Left lobe of liver (tissue), 2 donors: ENCODE measurements around the gene KIF3A. TPM values are rescaled to one million over a fixed set of nuclear protein-coding genes. Genes with fewer than 3 reads are reported as not detected.

Experiments used
- ATAC-seq: fragments of 200-7000 bp; cut with Tn5 transposase; one replicate; pipeline ENCODE4 v1.9.1; 2020; ENCODE audit warnings: mild to moderate bottlenecking, moderate library complexity
- DNase-seq: peaks from one replicate; pipeline ENCODE4 v3.0.0-alpha.2; 2020; ENCODE audit warnings: low spot score
- total RNA-seq: library from RNA; stranded (reverse); gene quantifications from one replicate; pipeline ENCODE4 v1.2.1, GENCODE V29; 2021
- donor health status: DM: no; HTN: no; CAD: no; lungs with moderate emphysema.
- donor health status: DM: no; HTN: yes; CAD: no.

KIF3A gene
- 1.5 TPM for total RNA-seq

DNA sequence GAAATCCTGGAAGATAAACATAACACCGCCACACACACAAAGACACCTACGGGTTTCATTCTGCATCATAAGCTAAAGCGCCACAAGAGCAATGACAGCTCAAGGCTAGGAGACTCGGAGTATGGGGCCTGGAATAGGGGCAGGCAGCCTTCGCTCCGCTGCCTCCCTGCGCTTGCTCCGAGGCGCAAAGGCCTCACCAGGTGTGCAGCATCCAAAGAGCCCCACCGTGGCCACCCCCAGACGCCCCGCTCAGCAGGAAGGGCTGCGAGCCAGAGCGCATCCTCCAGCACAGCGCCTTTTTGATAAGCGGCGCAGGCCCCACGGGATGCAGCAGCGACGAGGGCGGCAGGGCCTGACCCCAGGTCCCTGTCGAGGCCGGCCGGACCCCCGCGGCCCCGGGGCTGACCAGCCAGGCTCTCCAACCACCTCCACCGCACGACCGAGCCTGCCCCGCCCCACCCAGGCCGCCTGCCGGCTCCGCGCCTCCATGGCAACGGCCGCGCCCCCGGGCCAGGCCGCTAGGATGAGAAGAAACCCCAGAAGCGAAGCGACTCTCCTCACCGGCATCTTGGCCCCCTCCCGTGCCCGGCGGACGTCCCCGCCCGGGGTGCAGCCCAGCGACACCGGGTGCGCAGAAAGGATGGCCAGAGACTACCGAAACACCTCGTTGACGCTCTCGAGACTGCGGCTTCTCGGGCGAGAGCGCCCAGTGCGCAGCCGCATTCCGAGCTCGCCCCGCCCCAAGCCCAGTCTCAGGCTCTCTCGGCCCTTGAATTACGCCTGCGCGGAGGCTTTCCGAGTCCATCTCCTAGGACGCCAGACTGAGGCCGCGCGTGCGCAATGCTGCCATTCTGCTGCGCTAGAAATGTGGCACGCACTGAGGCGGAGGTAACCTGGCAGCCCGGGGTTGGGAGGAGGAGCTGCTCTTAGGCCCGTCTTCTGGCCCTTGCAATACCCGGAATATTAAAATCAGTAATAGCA, at the start of gene KIF3A:
KIF3A (minus strand) TSS at position 694 of the 981 bp plus-strand sequence; CDS start at position 567, 127 bp downstream.
- DNase-seq = peak; percentile 99
- peak; percentile 98 for ATAC-seq

DNA sequence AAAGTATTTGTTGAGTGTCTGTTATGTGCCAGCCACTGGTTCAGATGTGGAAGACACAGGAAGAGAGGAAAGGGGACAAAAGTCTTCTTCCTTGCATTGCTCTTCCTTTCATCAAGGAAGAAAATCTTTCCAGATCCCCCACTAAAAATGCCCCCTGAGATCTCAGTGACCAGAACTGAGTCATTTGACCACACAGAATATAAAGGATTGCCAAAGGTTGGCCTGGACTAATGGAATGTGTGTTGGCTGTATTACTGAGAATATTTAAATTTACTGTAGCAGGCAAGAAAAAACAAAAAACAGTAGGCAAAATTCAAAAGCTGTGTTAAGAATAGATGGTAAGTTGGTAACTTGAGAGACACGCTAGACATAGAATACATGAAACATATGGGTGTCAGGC, 49.7 kb upstream of the KIF3A start:
- ATAC-seq (no peak), DNase-seq (no peak)

DNA sequence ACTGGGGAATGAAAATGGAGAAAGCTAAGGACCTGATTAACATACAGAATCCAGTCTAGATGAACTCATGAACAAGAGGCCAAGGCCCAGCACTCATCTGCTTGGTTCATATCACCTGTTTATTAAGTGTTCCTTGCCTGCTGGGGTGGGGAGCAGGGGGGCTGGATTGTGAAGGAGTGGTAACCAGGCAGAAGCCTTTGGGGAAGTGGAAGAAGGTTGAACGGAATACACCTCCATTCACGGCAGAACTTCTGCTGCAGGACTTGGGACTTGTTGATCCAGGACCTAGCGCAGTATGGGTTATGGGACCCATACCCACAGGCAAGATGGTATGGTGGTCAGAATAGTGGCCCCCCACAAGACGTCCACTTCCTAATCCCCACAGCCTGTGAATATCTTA, 48.5 kb upstream of the KIF3A start:
- no peak for DNase-seq
- ATAC-seq = no peak

DNA sequence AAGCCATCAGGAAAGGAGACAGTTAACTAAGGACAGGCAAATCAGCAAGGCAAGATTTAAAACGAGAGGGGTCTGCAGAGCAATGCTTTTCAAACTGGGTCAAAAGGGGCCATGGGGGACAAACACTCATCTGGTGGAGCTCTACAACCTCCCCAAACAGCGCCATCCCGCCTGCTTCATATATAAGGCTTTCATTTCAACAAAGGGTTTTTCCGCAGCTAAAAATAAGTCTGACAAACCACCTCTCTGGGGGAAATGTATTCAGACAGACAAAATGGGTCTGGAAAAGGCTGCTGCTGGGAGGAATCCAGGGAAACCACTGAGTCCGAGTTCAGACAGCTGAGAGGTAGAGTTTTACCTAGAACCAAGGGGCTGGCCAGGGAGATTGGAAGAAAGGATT, 48.0 kb upstream of the KIF3A start:
- ATAC-seq = no peak
- DNase-seq = no peak

DNA sequence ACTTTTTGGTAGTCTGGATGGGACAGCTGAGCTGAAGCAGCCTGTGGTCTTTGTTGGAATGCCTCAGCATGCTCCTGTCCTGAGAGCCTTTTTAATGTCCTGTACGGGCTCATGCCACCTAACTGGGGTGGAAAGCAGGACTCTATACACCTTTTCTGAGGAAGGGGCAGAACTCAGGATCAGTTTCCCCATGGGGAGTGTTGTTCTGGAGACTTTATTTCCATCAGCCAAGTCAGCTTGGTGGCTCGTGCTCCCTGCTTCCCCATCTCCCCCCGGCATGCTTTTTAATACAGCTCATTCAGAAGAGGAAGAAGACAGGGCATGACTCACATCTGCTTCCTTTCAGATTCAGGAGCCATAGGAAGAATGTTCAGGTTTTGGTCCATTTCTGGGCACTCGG, 44.8 kb upstream of the KIF3A start:
- DNase-seq (no peak), ATAC-seq (no peak)

DNA sequence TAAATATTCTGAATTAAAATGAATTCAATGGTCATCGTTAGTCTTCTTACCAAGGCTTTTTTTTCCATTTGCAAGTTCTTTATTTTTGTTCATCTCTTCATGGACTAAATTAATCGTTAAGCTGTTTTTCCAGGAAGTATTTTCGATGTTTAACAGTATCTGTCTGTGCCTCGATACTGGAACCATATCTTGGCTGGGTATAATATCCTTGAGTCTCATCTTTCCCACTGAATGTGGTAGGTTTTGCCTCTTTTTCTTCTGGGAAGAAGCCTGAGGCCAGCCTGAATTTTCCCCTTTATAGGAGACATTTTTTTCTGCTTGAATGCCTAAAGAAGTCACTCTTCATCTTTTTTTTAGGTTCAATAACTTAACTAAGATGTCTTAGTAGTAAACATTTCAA, 43.7 kb upstream of the KIF3A start:
- no peak for ATAC-seq
- no peak for DNase-seq

DNA sequence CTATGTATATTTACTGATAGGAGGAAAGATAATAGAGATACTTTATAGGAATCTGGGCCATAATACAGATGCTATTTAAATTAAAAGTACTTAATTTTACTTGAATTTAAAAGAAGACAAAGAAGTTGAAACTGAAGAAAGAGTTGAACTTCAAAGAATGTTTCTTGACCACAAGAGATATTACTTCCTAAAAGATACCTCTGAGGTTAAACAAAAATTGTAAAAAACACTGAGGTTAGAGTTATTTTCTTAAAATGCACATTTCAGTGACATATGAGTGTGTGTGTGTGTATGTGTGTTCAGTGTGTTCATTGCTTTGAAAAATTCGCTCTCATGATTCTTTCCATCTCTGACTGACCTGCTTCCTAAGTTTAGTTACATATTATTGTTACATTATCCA, 43.2 kb upstream of the KIF3A start:
- DNase-seq (no peak), ATAC-seq (no peak)

DNA sequence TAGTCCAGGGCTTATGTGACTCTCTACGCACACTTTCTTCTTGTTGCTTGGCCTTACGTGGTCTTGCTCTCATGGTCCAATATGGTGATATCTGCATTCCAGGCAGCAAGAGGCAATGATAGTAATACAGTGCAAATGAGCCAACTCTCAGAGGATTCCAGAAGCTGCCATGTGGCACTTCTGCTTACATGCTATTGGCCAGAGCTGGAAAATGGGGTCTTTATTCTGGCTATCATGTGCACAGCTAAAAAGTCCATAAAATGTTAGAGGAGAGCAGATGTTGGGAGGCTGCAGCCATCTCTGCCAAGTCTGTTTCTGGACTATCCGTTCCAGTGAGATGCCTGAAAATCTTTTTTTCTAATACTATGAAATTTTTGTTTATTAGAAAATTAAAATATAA, 42.6 kb upstream of the KIF3A start:
- DNase-seq (no peak), ATAC-seq (no peak)

DNA sequence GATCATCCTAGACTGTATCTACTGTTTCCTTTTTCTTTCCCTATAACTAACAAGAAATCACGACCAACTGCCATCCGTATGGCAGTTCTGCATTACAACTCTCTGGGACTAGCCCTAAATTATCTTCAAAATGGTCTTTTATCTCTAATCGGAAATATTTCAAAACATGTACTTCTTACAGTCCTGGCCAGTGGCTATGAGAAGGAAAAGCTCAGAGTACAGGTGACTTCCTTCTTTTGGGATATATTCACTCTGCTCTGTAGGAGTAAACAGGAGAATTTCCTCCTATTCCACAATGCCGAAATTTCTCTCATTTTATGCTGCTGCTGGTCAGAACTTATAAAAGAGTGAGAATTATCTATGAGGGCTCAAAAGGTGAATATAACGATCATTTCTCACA, 41.5 kb upstream of the KIF3A start:
- DNase-seq (no peak), ATAC-seq (no peak)

DNA sequence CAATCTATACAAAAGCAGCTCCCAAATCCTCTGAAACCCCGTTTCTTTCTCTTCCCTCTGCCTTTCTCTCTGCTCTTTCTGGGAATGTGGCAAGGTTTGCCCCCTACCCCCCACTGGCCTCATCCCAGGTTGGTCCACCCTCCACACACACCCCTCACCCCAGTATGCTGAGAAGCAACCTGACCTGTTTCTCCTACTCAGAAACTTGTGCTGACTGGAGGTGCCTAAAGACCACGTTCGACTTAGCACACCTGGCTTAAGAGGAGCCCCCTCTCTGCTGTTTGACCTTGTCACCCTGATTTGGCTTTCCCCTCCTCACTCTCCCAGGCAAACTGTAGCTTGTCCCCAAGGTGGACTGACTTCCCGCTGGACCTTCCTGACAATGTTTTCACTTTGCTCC, 40.8 kb upstream of the KIF3A start:
- ATAC-seq (no peak), DNase-seq (no peak)

DNA sequence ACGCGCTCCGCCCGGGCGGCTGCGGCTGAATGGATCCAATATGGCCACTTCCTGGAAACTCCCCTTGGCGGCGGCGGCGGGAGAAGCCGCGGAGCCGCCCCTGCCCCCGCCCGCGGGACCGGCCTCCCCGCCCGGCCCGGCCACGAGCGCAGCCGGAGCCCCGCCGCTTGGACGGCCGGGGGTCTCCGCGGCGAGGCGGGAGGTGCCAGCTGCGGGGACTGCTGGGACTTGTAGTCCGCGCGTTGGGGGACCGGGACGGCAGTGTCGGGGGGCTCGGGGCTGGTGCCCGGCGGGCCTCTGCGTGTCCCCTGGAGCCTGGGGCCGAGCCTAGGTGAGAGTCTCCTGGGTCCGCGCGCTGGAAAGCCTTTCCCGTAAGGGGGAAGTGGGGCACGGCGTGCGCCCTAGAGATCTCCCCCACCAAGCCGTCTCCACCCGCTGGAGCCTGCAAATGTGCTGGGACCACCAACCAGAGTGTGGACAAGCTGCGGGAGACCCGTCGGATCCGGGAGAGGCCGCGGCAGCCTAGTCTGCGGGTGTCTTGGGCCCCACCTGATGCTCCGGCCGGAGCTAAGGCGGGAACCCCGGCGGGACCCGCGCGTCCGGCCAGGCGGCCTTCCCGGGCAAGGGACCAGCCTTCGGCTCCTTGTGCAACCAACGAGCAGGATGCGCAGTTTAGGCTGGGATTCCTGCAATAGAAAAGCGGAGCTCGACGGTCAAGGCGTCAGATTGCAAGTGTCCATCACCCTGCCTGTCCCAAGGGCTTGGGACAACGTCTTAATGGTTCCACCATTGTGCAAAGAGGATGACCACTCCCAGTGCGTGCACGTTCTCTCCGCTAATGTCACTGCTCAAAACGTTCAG, 40.1 kb upstream of the KIF3A start, which contains the start of gene SEPTIN8:
SEPTIN8 (minus strand) TSS at position 31 of the 861 bp plus-strand sequence. CDS start 102 bp downstream, outside the sequence.
- DNase-seq (peak; percentile 61), ATAC-seq (peak; percentile 82)

DNA sequence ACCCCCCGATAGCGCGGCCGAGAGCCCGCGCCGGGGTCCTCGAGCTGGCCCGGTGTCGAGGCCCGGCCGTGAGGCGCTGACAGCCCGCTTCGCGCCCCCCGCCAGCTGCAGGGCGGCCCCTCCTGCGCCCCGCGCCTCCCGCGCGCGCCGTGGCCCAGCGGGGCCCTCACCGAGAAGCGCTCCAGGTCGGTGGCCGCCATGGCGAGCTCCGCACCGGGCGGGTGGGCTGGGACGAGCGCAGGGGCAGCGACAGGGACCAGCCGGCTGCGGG, 39.5 kb upstream of the KIF3A start:
- DNase-seq (no peak), ATAC-seq (no peak)

DNA sequence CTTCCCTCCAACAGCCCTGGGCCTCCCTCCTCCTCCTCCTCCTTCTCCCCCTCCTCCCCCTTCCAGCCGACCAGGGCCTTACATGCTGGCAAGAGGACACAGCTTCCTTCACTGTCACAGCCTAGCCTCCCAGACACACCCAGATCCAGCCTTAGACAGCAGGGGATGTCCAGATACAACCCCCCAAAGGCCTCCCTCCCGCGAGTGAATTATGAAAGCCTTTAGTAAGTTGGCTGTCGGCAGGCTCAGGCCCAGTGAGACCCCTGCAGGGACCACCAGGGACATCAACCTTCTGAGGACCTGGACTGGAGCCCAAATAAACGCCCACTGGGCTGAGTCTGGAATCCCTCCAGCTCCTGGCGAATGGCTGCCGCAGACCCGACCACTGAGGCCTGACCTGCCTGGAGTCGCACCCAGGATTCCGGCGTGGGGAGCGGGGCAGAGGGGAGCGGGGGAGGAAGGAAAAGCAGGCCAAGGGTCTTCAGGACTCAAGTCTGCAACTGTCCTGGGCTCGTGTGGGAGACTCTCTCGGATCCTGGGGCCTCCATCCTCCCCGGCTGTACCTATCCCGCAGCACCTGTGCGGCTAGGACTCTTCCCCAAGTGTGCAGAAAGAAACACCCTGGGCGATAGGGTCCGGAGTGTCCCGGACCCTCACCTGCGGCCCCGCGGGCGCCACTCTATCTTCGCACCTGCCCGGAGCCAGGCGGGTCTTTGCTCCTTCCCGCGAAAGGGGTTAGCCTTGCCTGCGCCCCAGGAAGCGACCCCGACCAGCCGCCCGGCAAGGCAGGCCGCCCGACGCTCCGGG, 39.0 kb upstream of the KIF3A start:
- no peak for DNase-seq
- peak; percentile 29 for ATAC-seq

DNA sequence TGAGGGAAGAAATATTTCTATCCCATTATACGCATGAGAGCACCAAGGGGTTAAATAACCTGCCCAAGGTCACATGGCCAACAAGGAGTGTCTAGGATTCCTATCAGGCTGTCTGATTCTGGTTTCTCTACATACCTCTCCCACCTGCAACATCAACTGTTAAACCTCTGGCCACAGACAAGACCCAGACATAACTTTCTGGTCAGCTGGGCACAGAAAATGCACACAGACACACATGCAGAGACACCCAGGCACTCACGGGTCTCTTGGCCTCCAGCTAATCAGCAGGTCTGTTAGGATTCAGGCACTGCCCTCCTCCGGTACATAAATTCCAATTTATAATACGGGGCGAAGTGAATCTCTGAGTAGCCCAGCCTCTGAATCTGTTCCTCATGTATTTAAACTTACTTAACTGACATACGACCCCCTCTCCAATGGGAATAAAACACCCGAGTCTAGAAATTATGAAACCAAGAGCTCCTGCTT, 38.2 kb upstream of the KIF3A start:
- no peak for DNase-seq
- no peak for ATAC-seq

DNA sequence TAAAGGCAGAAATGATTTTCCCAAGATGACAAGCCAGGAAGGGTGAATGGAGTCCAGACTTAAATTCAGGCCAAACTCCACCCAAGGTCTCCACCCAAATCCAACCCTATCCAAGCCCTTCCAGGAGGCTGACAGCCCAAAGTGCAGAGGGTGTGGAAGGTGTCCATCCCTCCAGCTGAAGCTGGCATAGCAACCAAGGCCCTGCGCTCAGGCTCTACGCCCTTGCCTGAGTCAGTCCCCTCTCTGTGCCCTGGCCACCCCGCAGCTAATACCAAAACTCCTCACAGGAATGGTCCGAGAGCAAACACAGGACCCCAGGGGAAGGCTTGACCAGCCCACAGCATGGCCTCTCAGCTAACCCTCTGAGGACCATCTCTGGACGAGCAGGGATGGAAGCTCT, 37.5 kb upstream of the KIF3A start:
- no peak for ATAC-seq
- DNase-seq = no peak

DNA sequence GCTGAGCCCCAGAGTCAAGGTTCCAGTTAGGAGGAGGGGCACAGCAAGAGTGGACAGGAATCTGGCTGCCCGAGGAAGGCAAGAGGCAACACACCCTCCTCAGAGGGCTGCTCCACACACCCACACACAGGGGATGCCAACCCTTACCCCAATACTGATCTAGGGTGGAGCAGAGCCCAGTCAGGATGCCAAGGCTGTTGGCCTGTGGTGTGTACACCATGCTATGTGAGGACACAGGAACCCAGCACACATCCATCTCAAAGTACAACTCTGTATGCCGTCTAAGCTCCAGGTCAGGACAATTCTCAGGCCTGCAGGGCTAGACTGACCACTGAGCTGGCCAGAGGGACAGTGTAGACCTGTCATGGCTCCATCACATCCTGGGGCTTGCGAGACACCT, 37.1 kb upstream of the KIF3A start:
- ATAC-seq (no peak), DNase-seq (no peak)

DNA sequence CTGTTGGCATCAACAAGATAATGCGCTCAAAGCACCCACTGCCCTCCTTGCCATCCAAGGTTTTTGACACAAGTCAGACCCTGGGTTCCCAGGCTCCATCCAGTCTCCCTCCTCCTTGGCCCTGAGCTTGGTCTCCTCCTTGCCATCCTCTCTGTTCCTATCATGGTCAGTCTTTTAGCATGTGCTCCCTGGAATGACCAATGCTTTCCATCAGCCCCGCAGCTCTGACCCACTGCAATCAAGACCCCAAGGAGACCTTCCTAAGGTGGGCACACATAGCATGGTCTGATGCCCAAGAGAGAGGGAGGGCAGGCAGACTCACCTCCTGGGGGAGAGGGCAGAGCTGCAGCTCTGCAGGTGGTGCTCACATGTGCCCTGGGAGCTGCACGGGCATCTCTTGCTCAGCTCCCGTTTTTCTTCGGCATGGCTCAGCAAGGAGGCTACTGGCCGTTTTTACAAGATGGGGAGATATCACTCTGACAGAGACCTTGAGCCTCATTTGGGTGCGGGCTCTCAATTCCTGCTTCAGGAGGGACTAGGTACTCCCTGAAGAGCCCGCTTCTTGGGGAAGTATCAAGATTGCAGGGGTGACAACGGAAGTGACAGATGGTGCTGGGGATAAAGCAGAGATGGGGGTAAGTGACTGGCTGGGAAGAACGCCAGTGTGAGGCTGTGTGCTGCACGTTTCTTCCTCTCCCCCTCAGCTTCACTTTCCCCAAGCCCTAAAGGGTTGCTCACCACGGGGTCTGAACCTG, 36.4 kb upstream of the KIF3A start:
- no peak for ATAC-seq

DNA sequence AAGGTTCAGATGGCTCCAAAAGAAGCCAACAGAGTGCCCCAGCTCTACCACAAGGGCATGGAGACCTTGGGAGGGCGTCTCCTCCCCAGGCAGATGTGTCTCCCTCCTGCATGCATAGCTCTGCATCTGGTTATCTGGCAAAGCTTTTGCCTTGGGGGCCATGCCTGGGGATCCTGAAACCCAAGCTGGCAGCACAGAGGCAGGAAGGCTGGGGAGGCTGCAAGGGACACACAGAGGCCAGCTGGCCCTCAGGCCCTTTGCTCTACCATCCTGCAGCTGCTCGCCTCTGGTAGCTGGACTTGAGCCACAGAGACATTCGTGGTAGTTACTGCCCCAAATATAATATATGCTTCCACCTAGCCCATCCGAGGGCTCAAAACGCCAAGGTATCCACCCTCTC, 35.8 kb upstream of the KIF3A start:
- ATAC-seq = no peak

More for the DNA sequence above, 36.4 kb upstream of the KIF3A start:
- no peak for DNase-seq

DNA sequence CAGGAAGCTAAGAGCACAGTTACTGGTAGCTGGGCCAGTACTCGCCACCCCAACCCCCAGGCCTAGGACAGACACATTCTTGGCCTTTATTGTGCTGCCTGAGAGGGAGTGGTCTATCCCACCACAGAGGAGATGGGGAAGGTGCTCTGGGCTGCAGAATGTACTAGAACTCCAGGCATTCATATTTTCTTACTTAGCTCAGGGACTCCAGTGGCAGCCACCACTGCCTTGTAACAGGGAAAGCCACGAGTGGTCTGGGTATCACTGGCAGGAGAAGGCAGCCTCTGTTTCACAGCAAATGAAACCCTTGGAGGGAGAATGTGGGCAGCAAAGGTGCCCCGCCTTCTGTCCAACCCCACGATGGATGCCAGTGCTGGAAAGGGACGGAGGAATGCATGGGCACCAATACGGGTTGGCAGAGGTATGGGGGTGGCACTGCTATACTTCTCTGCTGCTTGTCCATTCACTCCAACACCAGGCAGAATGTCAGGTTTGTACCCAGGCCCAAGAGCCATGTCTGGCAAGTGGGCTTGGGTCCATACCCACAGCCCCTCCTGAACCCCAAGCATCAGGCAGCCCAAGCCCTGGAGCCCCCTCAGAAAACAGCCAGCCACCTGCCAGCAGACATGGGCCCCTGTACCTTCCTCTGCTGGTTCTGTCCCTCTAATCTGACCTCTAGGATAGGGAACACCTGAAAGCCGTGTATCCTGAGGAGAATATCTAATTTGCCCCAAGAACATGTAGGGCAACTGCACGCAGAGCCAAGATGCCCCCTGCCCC, 35.1 kb upstream of the KIF3A start:
- ATAC-seq (no peak), DNase-seq (no peak)

More for the DNA sequence above, 35.8 kb upstream of the KIF3A start:
- DNase-seq = no peak
